Stomach (tissue), 9 donors: ENCODE data around the gene NLRC5. TPM values are rescaled to one million over a fixed set of nuclear protein-coding genes. Genes with fewer than 3 reads are reported as not detected.

Experiments
- DNase-seq, 2 donors: peaks; one replicate each; pipeline versions ENCODE4 v3.0.0 to v3.0.0-alpha.2; 2013 to 2019
- H3K27ac ChIP-seq, 5 donors: fragments of 200-600 bp in 4 of 5; sonication (generic) in 4 of 5; one replicate each; pipeline ENCODE4 v1.5.1; 2013 to 2019; ENCODE audit warnings: mild to moderate bottlenecking in 1 of 5, moderate library complexity in 1 of 5
- H3K27me3 ChIP-seq, 3 donors: fragments of 200-600 bp; sonication (generic); one replicate each; pipeline ENCODE4 v1.5.1; 2017 to 2019; ENCODE audit warnings: mixed run types in 1 of 3
- H3K36me3 ChIP-seq, 4 donors: fragments of 200-600 bp; sonication (generic); 1 replicate in 3 of 4; 2 replicates in 1 of 4; pipeline ENCODE4 v1.5.1; 2016 to 2019
- H3K4me1 ChIP-seq, 4 donors: fragments of 200-600 bp; sonication (generic); one replicate each; pipeline ENCODE4 v1.5.1; 2016 to 2019
- H3K4me3 ChIP-seq, 4 donors: fragments of 200-600 bp; sonication (generic) in 3 of 4; one replicate each; pipeline ENCODE4 v1.5.1; 2016 to 2019; ENCODE audit warnings: mild to moderate bottlenecking in 1 of 4
- H3K9me3 ChIP-seq, 4 donors: fragments of 200-600 bp; sonication (generic); one replicate each; pipeline ENCODE4 v1.5.1; 2016 to 2019
- CTCF ChIP-seq, 7 experiments: fragments of 450-650 bp in 4 of 7; fragments of 200-600 bp in 3 of 7; sonication (generic) in 3 of 7; IDR thresholded peaks; one replicate each; pipeline ENCODE4 v1.5.1; 2016 to 2019; ENCODE audit warnings: antibody characterized with exemption in 7 of 7, control low read depth in 2 of 7, mild to moderate bottlenecking in 1 of 7
- EP300 ChIP-seq: sonication (generic); formaldehyde crosslinking; IDR thresholded peaks from one replicate; pipeline ENCODE4 v1.6.1; 2017; ENCODE audit warnings: antibody characterized with exemption
- POLR2A ChIP-seq, 4 donors: fragments of 450-650 bp; IDR thresholded peaks; one replicate each; pipeline ENCODE4 v1.6.1; 2016; ENCODE audit warnings: antibody characterized with exemption in 4 of 4, control low read depth in 2 of 4, mild to moderate bottlenecking in 1 of 4, moderate library complexity in 1 of 4
- POLR2AphosphoS5 ChIP-seq, 3 donors: sonication (generic); formaldehyde crosslinking; IDR thresholded peaks; one replicate each; pipeline ENCODE4 v1.6.1; 2016; ENCODE audit warnings: antibody characterized with exemption in 3 of 3
- WGBS, 5 donors: extraction: QIAGEN DNeasy Blood & Tissue Kit in 3 of 5; methylation state at CpG; one replicate each; pipeline versions ENCODE4 v1.1.5 to v1.1.7; 2013 to 2018; 5-methylcytosine and 5-hydroxymethylcytosine counted together
- intact Hi-C: fragments of 100-400 bp; cut with DNase I; formaldehyde crosslinking; loops from one replicate; pipeline ENCODE4 v1.15.1; 2023; ENCODE audit warnings: low total_unique reads
- polyA plus RNA-seq, 3 donors: library from polyadenylated mRNA; stranded (reverse); fragments of 200-250 nt; gene quantifications; one replicate each; pipeline ENCODE4 v1.2.3, GENCODE V29; 2013
- total RNA-seq, 5 donors: library from RNA; depleted of rRNA; stranded (reverse); fragments of >200 nt; gene quantifications; one replicate each; pipeline versions ENCODE4 v1.1.0 to v1.2.3, GENCODE V29; 2014 to 2016
- donor health status: healthy with polysubstance abuse.
- donor health status: Bipolar disorder and iron deficiency.
- donor health status: healthy.

The NLRC5 gene
- total and polyA plus RNA-seq, 8 donors = 11.7 to 265 (median 29.4) TPM

GRCh38 chr16:57128771-57129389 lies 139.5 kb downstream of the NLRC5 start:
- no peak overlapping the region for H3K4me3 ChIP-seq
- WGBS, 5 donors = 81 to 86% (median 84%) methylated on average over 11 of the region's 11 CpGs
- no peak for DNase-seq
- no peaks in the 10 kb centered on the region for H3K9me3 ChIP-seq
- intact Hi-C loops = no loop called here
- TF ChIP-seq CTCF (IDR thresholded peaks at IDR 0.05) (no peak), POLR2AphosphoS5 (IDR thresholded peaks at IDR 0.05) (no peak), EP300 (no peak), POLR2A (IDR thresholded peaks at IDR 0.05) (no peak)
- no peaks in the 10 kb centered on the region for H3K4me1 ChIP-seq
- peaks cover 0 to 15% (median 7%) of the 10 kb centered on the region in 4 donors for H3K36me3 ChIP-seq
- H3K27me3 ChIP-seq = no peaks in the 10 kb centered on the region
- H3K27ac ChIP-seq = no peak overlapping the region

- WGBS, 5 donors = 90 to 98% (median 95%) methylated on average over 6 of the region's 6 CpGs
- Histone ChIP-seq H3K36me3 (peaks cover 0 to 15% (median 4%) of the 10 kb centered on the region in 4 donors), H3K27ac (peak overlapping the region in 1 of 5 donors; percentile 24), H3K27me3 (no peaks in the 10 kb centered on the region), H3K4me3 (no peak overlapping the region), H3K4me1 (no peaks in the 10 kb centered on the region), H3K9me3 (no peaks in the 10 kb centered on the region)
- no peak for TF ChIP-seq POLR2AphosphoS5 (IDR thresholded peaks at IDR 0.05)
- TF ChIP-seq EP300 = no peak
- no peak for TF ChIP-seq CTCF (IDR thresholded peaks at IDR 0.05)
- TF ChIP-seq POLR2A (IDR thresholded peaks at IDR 0.05) = no peak
- no peak for DNase-seq
- intact Hi-C loops = no loop called here
Observed at GRCh38 chr16:57130950-57131321, 141.6 kb downstream of the NLRC5 start.

- Histone ChIP-seq H3K36me3 (peaks cover 0 to 17% (median 4%) of the 10 kb centered on the region in 4 donors), H3K27ac (peak overlapping the region in 1 of 5 donors; percentile 24), H3K9me3 (no peaks in the 10 kb centered on the region), H3K27me3 (no peaks in the 10 kb centered on the region), H3K4me1 (no peaks in the 10 kb centered on the region), H3K4me3 (no peak overlapping the region)
- WGBS, 5 donors = 81 to 86% (median 83%) methylated on average over 17 of the region's 17 CpGs
- intact Hi-C loops = no loop called here
- no peak for DNase-seq
- TF ChIP-seq EP300 (no peak), POLR2AphosphoS5 (IDR thresholded peaks at IDR 0.05) (no peak), POLR2A (IDR thresholded peaks at IDR 0.05) (no peak), CTCF (IDR thresholded peaks at IDR 0.05) (no peak)
Observed at GRCh38 chr16:57131351-57131970, 142.1 kb downstream of the NLRC5 start.

GRCh38 chr16:57132470-57132869 lies 143.1 kb downstream of the NLRC5 start:
- DNase-seq = peak in 1 of 2 donors; percentile 85
- 80 to 100% (median 84%) methylated on average over 1 of the region's 1 CpG for WGBS, 5 donors

More at GRCh38 chr16:57132470-57132869, 143.1 kb downstream of the NLRC5 start:
- intact Hi-C loops = no loop called here
- TF ChIP-seq POLR2AphosphoS5 (IDR thresholded peaks at IDR 0.05) = no peak
- no peak for TF ChIP-seq EP300
- TF ChIP-seq POLR2A (IDR thresholded peaks at IDR 0.05) = no peak
- TF ChIP-seq CTCF (IDR thresholded peaks at IDR 0.05) = no peak
- Histone ChIP-seq H3K9me3 (no peaks in the 10 kb centered on the region), H3K27me3 (no peaks in the 10 kb centered on the region), H3K27ac (no peak overlapping the region), H3K4me1 (no peaks in the 10 kb centered on the region), H3K36me3 (peaks cover 0 to 27% (median 4%) of the 10 kb centered on the region in 4 donors), H3K4me3 (no peak overlapping the region)
